Pons (tissue), 1 donor: ENCODE results near the gene DYNC1I1.

Experiments
- DNase-seq: peaks from one replicate; pipeline ENCODE4 v3.0.0-alpha.2; 2016; ENCODE audit warnings: low spot score

Gene DYNC1I1

DNA sequence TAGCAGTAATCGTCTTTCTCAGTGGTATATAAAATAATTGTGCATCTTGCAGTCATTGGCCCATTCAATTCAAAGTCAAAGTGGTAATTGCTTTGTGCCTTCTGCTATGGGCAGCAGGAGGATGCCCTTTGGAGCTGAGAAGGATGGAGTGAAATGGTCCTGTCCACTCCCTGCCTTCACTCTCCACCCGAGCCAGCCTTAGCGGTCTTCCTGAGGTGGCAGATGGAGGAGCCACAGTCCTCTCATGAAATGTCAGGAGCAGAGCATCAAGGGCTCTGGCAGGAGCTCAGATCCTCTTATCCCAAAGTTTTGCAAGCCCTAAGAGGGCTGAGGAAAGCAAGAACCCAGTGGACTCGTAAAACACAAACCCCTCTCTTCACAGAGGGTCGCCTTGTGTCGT lies 199.4 kb downstream of the DYNC1I1 start:
- no peak for DNase-seq

- no peak for DNase-seq
Measured at GRCh38 chr7:95972523-95972922, 200.2 kb downstream of the DYNC1I1 start.

GRCh38 chr7:95974108-95974507 lies 201.8 kb downstream of the DYNC1I1 start:
- no peak for DNase-seq

- DNase-seq = no peak
Measured at GRCh38 chr7:95976369-95977060, 204.2 kb downstream of the DYNC1I1 start.

GRCh38 chr7:95977994-95978393 lies 205.6 kb downstream of the DYNC1I1 start:
- no peak for DNase-seq

DNA sequence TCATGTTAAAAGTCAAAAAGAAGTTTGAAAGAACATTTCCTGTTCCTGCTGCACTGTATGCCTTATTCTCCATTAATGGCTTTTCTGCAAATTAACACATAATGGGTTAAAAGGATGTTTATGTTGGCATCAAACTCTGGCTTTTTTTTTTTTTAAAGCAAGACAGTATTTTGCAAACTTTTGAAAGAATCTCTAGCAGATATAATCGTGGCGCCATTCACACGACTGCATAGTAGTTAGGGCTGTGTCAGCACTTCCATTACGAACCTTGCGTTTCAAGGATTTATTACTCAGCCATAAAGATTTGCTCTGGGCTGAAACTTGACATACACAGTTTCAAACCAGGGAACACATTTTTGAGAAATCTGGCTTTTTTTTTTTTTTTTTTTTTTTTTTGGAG lies 207.8 kb downstream of the DYNC1I1 start:
- DNase-seq = no peak

DNA sequence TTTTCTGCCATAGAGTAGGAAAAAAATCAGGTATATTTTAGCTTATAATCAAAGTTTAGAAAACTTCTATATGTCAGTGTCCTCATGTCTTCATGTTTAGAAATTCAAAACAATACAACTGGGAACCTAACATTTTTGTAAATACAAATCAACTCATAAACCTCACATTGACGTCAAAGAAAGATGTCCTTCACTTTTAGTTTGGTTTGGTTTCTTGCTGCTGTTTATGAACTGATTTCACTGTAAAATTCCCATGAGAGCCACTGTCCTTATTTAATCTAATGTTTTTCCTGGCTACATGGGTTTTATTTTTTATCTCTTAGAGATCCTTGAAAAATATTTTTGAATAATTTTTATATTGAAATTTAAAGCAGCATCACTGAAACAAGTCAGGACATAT lies 208.4 kb downstream of the DYNC1I1 start:
- DNase-seq = no peak

GRCh38 chr7:95986178-95986764 lies 213.9 kb downstream of the DYNC1I1 start:
- DNase-seq = no peak

DNA sequence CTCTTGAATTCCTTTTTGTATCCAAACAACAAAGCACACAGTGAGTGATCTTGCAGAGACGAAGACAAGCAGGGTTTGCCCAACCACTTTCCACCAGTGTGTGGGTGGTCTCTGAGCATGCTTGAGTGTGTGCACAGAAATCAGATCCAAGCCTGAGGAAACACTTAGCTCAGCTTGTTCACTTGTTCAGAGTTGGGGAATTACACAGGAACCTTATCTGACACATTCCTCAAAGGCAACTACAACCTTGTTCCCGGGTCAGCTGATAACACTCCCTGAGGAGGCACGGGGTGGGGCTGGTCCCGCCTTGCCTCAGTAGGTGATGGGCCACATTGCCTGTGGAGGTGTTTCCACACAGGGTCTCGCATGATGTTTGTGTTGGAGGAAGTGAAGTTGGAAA lies 216.9 kb downstream of the DYNC1I1 start:
- DNase-seq = no peak

DNA sequence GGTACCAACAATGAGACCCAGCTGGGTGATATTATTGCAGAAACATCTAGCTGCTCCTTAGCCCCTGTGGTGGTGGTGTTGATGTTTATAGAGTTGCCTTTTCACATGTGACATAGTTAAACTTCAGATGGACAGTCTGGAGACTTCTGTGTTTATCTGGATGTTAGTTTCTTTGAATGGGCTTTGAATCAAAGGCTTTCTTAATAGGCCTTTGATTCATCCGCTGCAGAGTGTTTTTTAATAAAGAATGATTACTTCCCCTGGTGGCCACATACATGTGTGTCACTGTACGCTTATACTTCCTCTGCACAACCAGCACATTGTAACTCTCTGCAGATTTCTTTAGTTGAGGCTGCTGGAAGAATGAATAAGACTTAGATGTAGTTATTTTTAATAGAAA lies 221.0 kb downstream of the DYNC1I1 start:
- peak; percentile 55 for DNase-seq

DNA sequence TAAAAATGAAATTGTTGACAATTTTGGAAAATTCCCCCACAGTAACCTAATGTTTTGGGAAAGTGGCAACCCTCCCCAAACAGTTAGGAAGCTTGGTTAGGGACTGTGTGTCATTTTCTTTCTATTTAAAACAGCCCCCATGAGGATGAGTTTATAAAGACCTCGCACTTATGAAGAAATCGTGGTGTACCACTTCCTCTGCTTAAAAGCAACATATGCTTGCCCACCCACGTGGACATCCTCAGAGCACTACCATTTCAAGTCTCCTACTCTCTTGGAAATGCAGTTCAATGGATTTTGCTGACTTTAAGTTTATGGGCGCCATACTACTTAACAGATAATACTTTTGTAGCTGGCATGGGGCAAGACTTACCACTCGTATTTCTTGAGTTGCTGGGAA lies 223.8 kb downstream of the DYNC1I1 start:
- no peak for DNase-seq

- DNase-seq = no peak
Measured at GRCh38 chr7:95996886-95997285, 224.5 kb downstream of the DYNC1I1 start.

DNA sequence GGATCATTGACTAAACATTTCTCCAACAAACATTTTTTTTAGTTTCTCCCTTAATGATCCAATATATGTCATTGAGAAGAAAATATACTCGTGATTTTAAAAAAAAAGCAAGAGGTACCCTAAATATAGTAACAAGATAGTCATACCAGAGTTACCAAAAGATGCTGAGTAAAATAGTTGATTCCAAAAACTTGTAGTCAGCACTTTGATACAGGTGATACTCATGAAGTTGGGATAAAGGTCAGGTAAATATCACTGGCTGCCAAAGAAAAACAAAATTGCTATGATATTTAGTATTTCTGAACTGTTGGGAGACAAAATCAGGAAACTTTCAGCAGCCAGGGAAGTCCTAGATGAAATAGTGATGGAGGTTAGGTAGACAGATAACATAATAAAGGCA lies 225.3 kb downstream of the DYNC1I1 start:
- DNase-seq = no peak

GRCh38 chr7:95999481-95999880 lies 227.1 kb downstream of the DYNC1I1 start:
- DNase-seq = no peak

DNA sequence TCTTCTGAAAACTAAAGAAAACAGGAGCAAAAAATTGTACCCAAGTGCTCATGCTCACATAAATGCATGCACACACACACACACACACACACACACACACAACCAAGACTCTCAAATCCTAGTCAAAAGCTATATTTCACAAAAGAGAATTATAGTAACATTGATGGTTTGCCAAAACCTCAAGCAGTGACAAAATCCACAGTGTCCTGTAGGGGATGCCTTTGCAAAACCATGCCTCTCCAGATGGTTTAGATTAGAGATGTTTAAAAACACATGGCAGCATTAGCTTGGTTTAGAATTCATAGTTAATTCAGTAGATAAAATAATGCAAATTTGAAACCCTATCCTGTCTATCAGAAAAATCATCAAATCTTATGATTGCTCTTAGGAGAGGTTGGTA lies 232.2 kb downstream of the DYNC1I1 start:
- peak; percentile 24 for DNase-seq

GRCh38 chr7:96005271-96005670 lies 232.9 kb downstream of the DYNC1I1 start:
- no peak for DNase-seq

DNA sequence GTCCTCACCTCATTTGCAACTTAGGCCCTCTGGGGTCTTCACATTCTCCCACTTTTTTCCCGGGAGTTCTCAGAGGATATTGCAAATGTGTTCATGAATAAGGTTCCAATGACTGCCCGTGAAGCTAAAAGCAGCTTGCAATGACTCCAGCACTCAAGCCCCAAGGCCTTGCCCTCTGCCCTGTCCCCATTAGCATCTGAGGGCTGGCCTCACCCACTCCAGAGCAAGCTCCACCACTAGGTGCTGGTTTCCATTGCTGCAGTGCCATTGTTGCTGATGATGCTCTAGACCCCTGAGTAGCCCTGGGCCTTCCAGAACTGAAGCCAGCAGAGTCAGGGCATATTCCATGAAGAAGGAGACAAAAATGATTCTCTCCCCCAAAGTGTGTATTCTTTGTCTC lies 236.8 kb downstream of the DYNC1I1 start:
- DNase-seq = no peak

GRCh38 chr7:96013836-96014235 lies 241.5 kb downstream of the DYNC1I1 start:
- DNase-seq = no peak

DNA sequence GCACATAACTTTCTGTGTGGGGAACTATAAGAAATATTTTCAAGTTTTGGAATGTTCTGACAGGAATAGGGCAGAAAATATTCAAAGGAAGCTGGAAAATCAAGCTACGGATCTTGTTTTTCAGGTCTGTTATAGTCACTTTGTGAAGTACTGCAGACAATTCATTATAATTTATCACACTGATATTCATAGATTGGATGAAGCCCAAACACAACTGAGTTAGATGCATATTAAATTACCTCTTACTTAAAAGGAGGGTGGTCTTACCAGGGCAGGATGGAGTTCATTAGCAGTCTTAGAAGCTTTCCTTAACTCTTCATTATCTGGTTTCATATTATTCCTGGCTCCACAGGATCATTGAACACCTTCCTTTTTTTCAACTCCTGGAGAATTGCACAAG lies 242.3 kb downstream of the DYNC1I1 start:
- DNase-seq = no peak

- no peak for DNase-seq
Measured at GRCh38 chr7:96016056-96016586, 243.8 kb downstream of the DYNC1I1 start.

DNA sequence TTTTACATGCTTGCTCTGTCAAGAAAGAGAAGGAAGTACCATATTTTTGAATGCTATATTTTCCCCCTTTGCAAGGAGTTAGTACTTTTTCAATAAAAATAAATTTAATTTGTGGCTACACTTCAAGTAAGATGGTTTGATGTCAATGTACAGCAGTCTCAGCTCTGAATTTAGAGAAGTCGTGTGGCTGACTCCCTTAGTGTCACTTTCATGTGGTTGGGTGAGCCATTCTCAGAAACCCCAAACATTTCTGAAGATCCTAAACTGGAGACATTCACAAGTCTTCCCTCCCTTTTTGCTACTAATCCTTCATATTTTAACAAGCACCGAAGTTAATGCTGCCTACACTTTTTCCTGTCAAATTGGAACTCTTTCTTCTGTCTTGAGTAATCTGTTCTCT lies 244.4 kb downstream of the DYNC1I1 start:
- no peak for DNase-seq

DNA sequence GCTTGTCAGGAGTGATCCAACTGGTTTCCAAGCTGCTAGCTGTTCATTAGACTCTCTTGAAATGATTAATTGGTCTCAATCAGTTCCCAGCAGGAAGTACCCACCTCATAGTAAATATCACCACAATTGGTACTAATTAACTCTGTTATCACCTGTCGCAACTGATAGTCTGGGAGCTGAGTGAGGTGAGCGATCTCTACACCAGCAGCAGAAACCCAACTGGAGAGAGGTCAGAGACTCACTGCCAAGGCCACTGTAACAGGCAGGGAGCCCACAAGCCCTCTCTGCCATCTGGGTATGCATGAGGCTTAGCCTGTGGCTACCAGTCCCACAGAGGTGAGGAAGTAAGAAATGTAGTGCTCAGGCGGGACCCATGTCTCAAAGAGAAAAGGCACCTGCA lies 245.5 kb downstream of the DYNC1I1 start:
- no peak for DNase-seq

DNA sequence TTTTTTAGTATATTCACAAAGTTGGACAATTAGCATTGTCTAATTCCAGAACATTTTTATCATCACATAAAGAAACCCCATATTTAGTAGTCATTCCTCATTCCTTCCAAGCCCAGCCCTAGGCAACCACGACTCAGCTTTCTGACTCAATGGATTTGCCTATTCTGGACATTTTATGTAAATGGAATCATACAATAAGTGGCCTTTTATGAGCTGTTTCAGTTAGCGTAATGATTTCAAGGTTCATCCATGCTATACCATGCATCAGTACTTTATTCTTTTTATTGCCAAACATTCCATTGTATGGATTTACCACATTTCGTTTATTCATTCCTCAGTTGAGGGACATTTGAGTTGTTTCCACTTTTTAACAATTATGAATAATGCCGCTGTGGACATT lies 249.2 kb downstream of the DYNC1I1 start:
- no peak for DNase-seq

DNA sequence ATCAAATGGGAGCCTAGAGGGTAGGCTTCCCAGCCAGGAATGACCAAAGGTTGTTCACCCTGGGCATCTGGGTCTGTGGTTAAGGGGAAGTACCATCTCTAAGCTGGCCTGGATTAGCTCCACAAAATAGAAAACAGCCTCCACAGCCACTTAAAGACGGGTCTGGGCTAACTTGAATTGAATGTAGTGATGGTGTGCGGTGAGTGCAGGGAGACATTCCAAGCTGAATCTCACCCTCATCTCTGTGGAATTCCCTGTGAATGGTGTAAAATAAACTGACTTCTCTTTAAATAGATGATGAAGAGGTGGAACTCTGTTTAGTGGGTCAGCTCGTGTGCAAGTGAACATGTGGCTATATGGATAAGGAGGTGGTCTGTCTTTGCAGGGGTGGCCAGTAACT lies 251.0 kb downstream of the DYNC1I1 start:
- DNase-seq = no peak
